Activated naive CD8-positive, alpha-beta T cell treated with anti-CD3 and anti-CD28 coated beads for 36 hours (primary cell): ENCODE measurements around the gene FXR2. TPM values are rescaled to one million over a fixed set of nuclear protein-coding genes. Genes with fewer than 3 reads are reported as not detected.
"Not testable (repeated sequence)": the region's sequence is repeated elsewhere in the genome, so short reads cannot be mapped to it uniquely, and the experiment has no call there.

Source experiments
- DNase-seq: peaks from one replicate; pipeline ENCODE4 v3.0.0; 2021
- H3K27ac Mint-ChIP-seq: one replicate; pipeline ENCODE4 v1.8.0; 2022; ENCODE audit warnings: mild to moderate bottlenecking, moderate library complexity, mixed read lengths
- H3K27me3 Mint-ChIP-seq: one replicate; pipeline ENCODE4 v1.8.0; 2022; ENCODE audit warnings: mild to moderate bottlenecking, mixed read lengths
- H3K36me3 Mint-ChIP-seq: one replicate; pipeline ENCODE4 v1.8.0; 2021; ENCODE audit warnings: mild to moderate bottlenecking, mixed read lengths
- H3K4me1 Mint-ChIP-seq: one replicate; pipeline ENCODE4 v1.8.0; 2021; ENCODE audit warnings: mixed read lengths
- H3K4me3 Mint-ChIP-seq: one replicate; pipeline ENCODE4 v1.8.0; 2022; ENCODE audit warnings: mild to moderate bottlenecking, moderate library complexity, mixed read lengths
- H3K9me3 Mint-ChIP-seq: one replicate; pipeline ENCODE4 v1.8.0; 2022; ENCODE audit warnings: mixed read lengths
- total RNA-seq, 2 experiments: library from RNA; stranded (reverse); gene quantifications; one replicate each; pipeline ENCODE4 v1.2.3, GENCODE V29; 2021

FXR2 gene
- total RNA-seq, result 10 to 100 TPM; 35.5 to 37.0 TPM

GRCh38 chr17:7614425-7615264 lies at the start of gene FXR2:
Gene FXR2, minus strand, starts transcription at chr17:7614897. Its CDS starts 365 bp downstream, at chr17:7614532.
- Mint-ChIP-seq H3K4me1 (peaks cover 34% of the 10 kb centered on the region), H3K4me3 (peak within 1 kb of the TSS; percentile 90), H3K27ac (peak within 1 kb of the TSS; percentile 87), H3K36me3 (peaks cover 22% of the 10 kb centered on the region), H3K27me3 (no peaks in the 10 kb centered on the region), H3K9me3 (no peaks in the 10 kb centered on the region)
- peak; percentile 99 for DNase-seq

- H3K9me3 Mint-ChIP-seq, result no peaks in the 10 kb centered on the region
- no peaks in the 10 kb centered on the region for H3K4me1 Mint-ChIP-seq
- no peak for DNase-seq
- no peak overlapping the region for H3K4me3 Mint-ChIP-seq
- no peaks in the 10 kb centered on the region for H3K36me3 Mint-ChIP-seq
- H3K27me3 Mint-ChIP-seq, result peaks cover 4% of the 10 kb centered on the region
- H3K27ac Mint-ChIP-seq, result no peak overlapping the region
These were observed 42.4 kb upstream of the FXR2 start for GRCh38 chr17:7656958-7657609.

- Mint-ChIP-seq H3K27me3 (peaks cover 15% of the 10 kb centered on the region), H3K4me1 (peaks cover 5% of the 10 kb centered on the region), H3K27ac (no peak overlapping the region), H3K9me3 (no peaks in the 10 kb centered on the region), H3K4me3 (no peak overlapping the region), H3K36me3 (no peaks in the 10 kb centered on the region)
- no peak for DNase-seq
These were observed 40.8 kb upstream of the FXR2 start for GRCh38 chr17:7655541-7655840.

- Mint-ChIP-seq H3K9me3 (no peaks in the 10 kb centered on the region), H3K36me3 (no peaks in the 10 kb centered on the region), H3K4me1 (peaks cover 10% of the 10 kb centered on the region), H3K27me3 (peaks cover 20% of the 10 kb centered on the region), H3K4me3 (no peak overlapping the region), H3K27ac (no peak overlapping the region)
- DNase-seq, result no peak
These were observed 40.3 kb upstream of the FXR2 start for GRCh38 chr17:7654832-7655540.

GRCh38 chr17:7652388-7653356 lies 38.0 kb upstream of the FXR2 start:
- H3K9me3 Mint-ChIP-seq, result no peaks in the 10 kb centered on the region
- DNase-seq, result no peak
- H3K36me3 Mint-ChIP-seq, result no peaks in the 10 kb centered on the region
- H3K27ac Mint-ChIP-seq, result no peak overlapping the region
- no peak overlapping the region for H3K4me3 Mint-ChIP-seq
- H3K27me3 Mint-ChIP-seq, result peaks cover 31% of the 10 kb centered on the region
- peaks cover 13% of the 10 kb centered on the region for H3K4me1 Mint-ChIP-seq

- Mint-ChIP-seq H3K27ac (no peak overlapping the region), H3K27me3 (peaks cover 31% of the 10 kb centered on the region), H3K4me3 (no peak overlapping the region), H3K4me1 (peaks cover 13% of the 10 kb centered on the region), H3K9me3 (no peaks in the 10 kb centered on the region), H3K36me3 (no peaks in the 10 kb centered on the region)
- no peak for DNase-seq
These were observed 37.1 kb upstream of the FXR2 start for GRCh38 chr17:7651665-7652387.

GRCh38 chr17:7651097-7651664 lies 36.5 kb upstream of the FXR2 start:
- Mint-ChIP-seq H3K4me3 (peak overlapping the region; percentile 75), H3K9me3 (no peaks in the 10 kb centered on the region), H3K36me3 (no peaks in the 10 kb centered on the region), H3K27ac (no peak overlapping the region), H3K27me3 (peaks cover 31% of the 10 kb centered on the region), H3K4me1 (peaks cover 13% of the 10 kb centered on the region)
- no peak for DNase-seq

GRCh38 chr17:7650509-7651096 lies 35.9 kb upstream of the FXR2 start, which contains the start of gene ATP1B2:
Gene ATP1B2, plus strand, starts transcription at chr17:7650926. Its CDS starts 593 bp downstream, at chr17:7651519.
- peak; percentile 71 for DNase-seq
- Mint-ChIP-seq H3K27me3 (peaks cover 31% of the 10 kb centered on the region), H3K27ac (peak within 1 kb of the TSS; percentile 2)

GRCh38 chr17:7647018-7647417 lies 32.3 kb upstream of the FXR2 start:
- H3K27ac Mint-ChIP-seq, result no peak overlapping the region
- peaks cover 17% of the 10 kb centered on the region for H3K4me1 Mint-ChIP-seq
- no peaks in the 10 kb centered on the region for H3K9me3 Mint-ChIP-seq
- H3K27me3 Mint-ChIP-seq, result peaks cover 26% of the 10 kb centered on the region
- DNase-seq, result no peak
- no peaks in the 10 kb centered on the region for H3K36me3 Mint-ChIP-seq
- no peak overlapping the region for H3K4me3 Mint-ChIP-seq

More at GRCh38 chr17:7650509-7651096, 35.9 kb upstream of the FXR2 start, which contains the start of gene ATP1B2:
- Mint-ChIP-seq H3K9me3 (no peaks in the 10 kb centered on the region), H3K4me3 (peak within 1 kb of the TSS; percentile 80), H3K36me3 (no peaks in the 10 kb centered on the region), H3K4me1 (peaks cover 13% of the 10 kb centered on the region)

GRCh38 chr17:7646457-7646856 lies 31.8 kb upstream of the FXR2 start:
- Mint-ChIP-seq H3K4me3 (no peak overlapping the region), H3K9me3 (no peaks in the 10 kb centered on the region), H3K27me3 (peaks cover 23% of the 10 kb centered on the region), H3K36me3 (no peaks in the 10 kb centered on the region), H3K27ac (no peak overlapping the region), H3K4me1 (peaks cover 17% of the 10 kb centered on the region)
- DNase-seq, result no peak

GRCh38 chr17:7644775-7645174 lies 30.1 kb upstream of the FXR2 start:
- Mint-ChIP-seq H3K4me1 (peaks cover 4% of the 10 kb centered on the region), H3K9me3 (no peaks in the 10 kb centered on the region), H3K27ac (no peak overlapping the region), H3K36me3 (no peaks in the 10 kb centered on the region), H3K27me3 (peaks cover 9% of the 10 kb centered on the region), H3K4me3 (no peak overlapping the region)
- no peak for DNase-seq

GRCh38 chr17:7641635-7642034 lies 26.9 kb upstream of the FXR2 start:
- not testable (repeated sequence) for H3K27ac Mint-ChIP-seq, H3K27me3 Mint-ChIP-seq, H3K4me1 Mint-ChIP-seq, H3K36me3 Mint-ChIP-seq, H3K4me3 Mint-ChIP-seq, H3K9me3 Mint-ChIP-seq, DNase-seq

- H3K36me3 Mint-ChIP-seq, result no peaks in the 10 kb centered on the region
- H3K4me1 Mint-ChIP-seq, result peaks cover 4% of the 10 kb centered on the region
- H3K27me3 Mint-ChIP-seq, result no peaks in the 10 kb centered on the region
- H3K9me3 Mint-ChIP-seq, result no peaks in the 10 kb centered on the region
- no peak overlapping the region for H3K27ac Mint-ChIP-seq
- DNase-seq, result no peak
- H3K4me3 Mint-ChIP-seq, result no peak overlapping the region
These were observed 26.1 kb upstream of the FXR2 start for GRCh38 chr17:7640783-7641182.
